ENCODE data around the gene DNAAF5.
"Not testable (repeated sequence)": the region's sequence is repeated elsewhere in the genome, so short reads cannot be mapped to it uniquely, and the experiment has no call there.

Gene DNAAF5

DNA sequence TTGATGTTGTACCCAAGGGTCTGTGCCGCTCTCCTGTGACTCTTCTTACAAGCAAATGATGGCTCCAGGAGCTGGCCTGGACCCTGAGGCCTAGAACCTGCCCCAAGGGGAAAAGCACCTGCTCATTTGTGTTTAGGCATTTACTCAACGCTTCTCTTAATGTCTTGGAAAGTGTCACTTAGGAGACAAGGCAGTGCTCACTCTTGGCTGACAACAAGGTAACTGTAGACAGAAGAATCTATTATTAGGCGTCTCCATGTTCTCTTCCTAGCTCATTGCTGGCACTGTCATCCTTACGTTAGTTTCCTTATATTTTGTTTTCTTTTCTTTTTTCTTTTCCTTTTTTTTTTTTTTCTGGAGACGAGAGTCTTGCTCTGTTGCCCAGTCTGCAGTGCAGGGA lies 67.7 kb downstream of the DNAAF5 start:
- no peak overlapping the region for H3K4me3 ChIP-seq (ENCODE audit: low read depth, low read length)
- TF ChIP-seq CTCF (conservative IDR thresholded peaks at IDR 0.05; ENCODE audit: low read depth, low read length): no peak
- DNase-seq (ENCODE audit: low read depth): no peak

GRCh38 chr7:794671-795329 lies 68.3 kb downstream of the DNAAF5 start:
- no peak overlapping the region for H3K4me3 ChIP-seq (ENCODE audit: low read depth, low read length)
- DNase-seq (ENCODE audit: low read depth): no peak
- TF ChIP-seq CTCF (conservative IDR thresholded peaks at IDR 0.05; ENCODE audit: low read depth, low read length): no peak

- DNase-seq (ENCODE audit: low read depth): peak; percentile 41
These were observed 70.1 kb downstream of the DNAAF5 start for GRCh38 chr7:796434-797169.

DNA sequence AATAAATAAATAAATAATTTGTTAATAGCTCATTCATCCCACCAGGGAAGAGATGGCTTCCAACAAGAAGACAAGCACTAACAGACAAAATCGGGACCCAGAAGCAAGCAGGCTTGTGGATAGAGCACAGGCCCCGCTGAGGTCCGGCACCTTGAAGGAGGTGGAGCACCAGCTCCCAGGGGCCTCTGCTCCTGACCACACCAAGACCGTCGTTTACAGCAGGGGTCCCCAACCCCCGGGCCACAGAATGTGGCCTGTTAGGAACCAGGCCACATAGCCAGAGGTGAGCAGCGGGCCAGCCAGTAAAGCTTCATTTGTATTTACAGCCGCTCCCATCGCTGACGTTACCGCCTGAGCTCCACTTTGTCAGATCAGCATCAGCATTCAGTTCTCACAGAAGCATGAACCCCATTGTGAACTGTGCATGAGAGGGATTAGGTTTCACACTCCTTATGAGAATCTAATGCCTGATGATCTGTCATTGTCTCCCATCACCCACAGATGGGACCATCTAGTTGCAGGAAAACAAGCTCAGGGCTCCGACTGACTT lies 72.5 kb downstream of the DNAAF5 start:
- no peak for DNase-seq (ENCODE audit: low read depth)
- no peak overlapping the region for H3K4me3 ChIP-seq (ENCODE audit: low read depth, low read length)
- no peak for TF ChIP-seq CTCF (conservative IDR thresholded peaks at IDR 0.05; ENCODE audit: low read depth, low read length)

More at GRCh38 chr7:796434-797169, 70.1 kb downstream of the DNAAF5 start:
- H3K4me3 ChIP-seq (ENCODE audit: low read depth, low read length): not testable (repeated sequence)

DNA sequence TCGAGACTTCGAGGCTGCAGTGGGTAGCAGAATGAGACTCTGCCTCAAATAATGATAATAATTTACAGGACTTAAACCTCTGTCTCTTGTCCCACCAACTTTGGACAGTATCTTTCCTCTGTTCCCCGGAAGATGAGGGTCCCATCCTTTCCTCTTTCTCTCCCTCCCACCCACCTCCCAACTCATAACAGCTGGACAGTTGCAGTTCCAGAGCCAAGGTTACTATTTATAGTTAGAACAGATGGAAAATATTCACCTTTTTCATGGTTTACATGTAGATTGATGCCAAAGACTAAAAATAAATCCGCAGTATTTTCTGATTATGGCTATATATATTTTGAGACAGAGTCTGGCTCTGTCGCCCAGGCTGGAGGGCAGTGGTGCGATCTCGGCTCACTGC lies 74.2 kb downstream of the DNAAF5 start:
- DNase-seq (ENCODE audit: low read depth): no peak
- no peak for TF ChIP-seq CTCF (conservative IDR thresholded peaks at IDR 0.05; ENCODE audit: low read depth, low read length)
- H3K4me3 ChIP-seq (ENCODE audit: low read depth, low read length): no peak overlapping the region

DNA sequence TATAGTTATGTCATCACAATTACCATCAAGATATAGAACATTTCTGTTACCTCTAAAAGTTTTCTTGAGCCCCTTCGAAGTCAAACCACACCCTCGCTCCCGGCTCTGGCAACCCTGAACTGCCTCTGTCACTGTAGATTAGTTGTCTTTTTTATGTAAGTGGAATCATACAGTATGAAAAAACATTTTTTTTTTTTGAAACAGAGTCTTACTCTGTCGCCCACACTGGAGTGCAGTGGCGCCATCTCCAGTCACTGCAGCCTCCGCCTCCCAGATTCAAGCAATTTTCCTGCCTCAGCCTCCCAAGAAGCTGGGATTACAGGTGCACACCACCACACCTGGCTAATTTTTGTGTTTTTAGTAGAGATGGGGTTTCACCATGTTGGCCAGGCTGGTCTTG lies 74.9 kb downstream of the DNAAF5 start:
- peak; percentile 2 for TF ChIP-seq CTCF (conservative IDR thresholded peaks at IDR 0.05; ENCODE audit: low read depth, low read length)
- DNase-seq (ENCODE audit: low read depth); H3K4me3 ChIP-seq (ENCODE audit: low read depth, low read length): not testable (repeated sequence)

- TF ChIP-seq CTCF (conservative IDR thresholded peaks at IDR 0.05; ENCODE audit: low read depth, low read length): no peak
- peak; percentile 22 for DNase-seq (ENCODE audit: low read depth)
- peak overlapping the region; percentile 28 for H3K4me3 ChIP-seq (ENCODE audit: low read depth, low read length)
These were observed 75.5 kb downstream of the DNAAF5 start for GRCh38 chr7:801940-802381.

Measured in choroid plexus epithelial cell (primary cell).